ENCODE results near the gene THADA. TPM values are rescaled to one million over a fixed set of nuclear protein-coding genes. Genes with fewer than 3 reads are reported as not detected.
"Not testable (repeated sequence)": the region's sequence is repeated elsewhere in the genome, so short reads cannot be mapped to it uniquely, and the experiment has no call there.

THADA gene
- total RNA-seq, 1 experiment from 2014 or later = 14.1 TPM

GRCh38 chr2:43193652-43194120 is 402.2 kb downstream of the THADA start:
- no peaks in the 10 kb centered on the region for H3K9me3 ChIP-seq (replicated peaks)
- DNase-seq (ENCODE audit: low read depth in 1 of 2, low spot score in 2 of 2) = no peak

GRCh38 chr2:43192744-43193651 is 402.8 kb downstream of the THADA start:
- no peaks in the 10 kb centered on the region for H3K27me3 ChIP-seq (replicated peaks)

More at GRCh38 chr2:43193652-43194120, 402.2 kb downstream of the THADA start:
- peaks cover 4% of the 10 kb centered on the region; the same call in 1 of the 2 replicates for H3K4me1 ChIP-seq (replicated peaks)
- H3K4me3 ChIP-seq = no peak overlapping the region
- H3K27me3 ChIP-seq (replicated peaks) = no peaks in the 10 kb centered on the region
- no peaks in the 10 kb centered on the region for H3K36me3 ChIP-seq
- no peak overlapping the region for H3K27ac ChIP-seq

GRCh38 chr2:43191947-43192516 is 403.8 kb downstream of the THADA start:
- Histone ChIP-seq H3K27ac (no peak overlapping the region), H3K36me3 (no peaks in the 10 kb centered on the region), H3K4me1 (replicated peaks) (peaks cover 4% of the 10 kb centered on the region; the same call in 1 of the 2 replicates), H3K4me3 (no peak overlapping the region), H3K27me3 (replicated peaks) (no peaks in the 10 kb centered on the region), H3K9me3 (replicated peaks) (no peaks in the 10 kb centered on the region)
- DNase-seq (ENCODE audit: low read depth in 1 of 2, low spot score in 2 of 2) = no peak

More at GRCh38 chr2:43192744-43193651, 402.8 kb downstream of the THADA start:
- no peaks in the 10 kb centered on the region for H3K9me3 ChIP-seq (replicated peaks)
- DNase-seq (ENCODE audit: low read depth in 1 of 2, low spot score in 2 of 2) = no peak
- no peaks in the 10 kb centered on the region for H3K36me3 ChIP-seq
- H3K4me3 ChIP-seq = no peak overlapping the region
- no peak overlapping the region for H3K27ac ChIP-seq
- peaks cover 4% of the 10 kb centered on the region; the same call in 1 of the 2 replicates for H3K4me1 ChIP-seq (replicated peaks)

GRCh38 chr2:43190311-43191052 is 405.4 kb downstream of the THADA start:
- H3K27me3 ChIP-seq (replicated peaks) = no peaks in the 10 kb centered on the region
- no peaks in the 10 kb centered on the region for H3K4me1 ChIP-seq (replicated peaks)
- no peaks in the 10 kb centered on the region for H3K36me3 ChIP-seq
- H3K4me3 ChIP-seq = no peak overlapping the region
- H3K9me3 ChIP-seq (replicated peaks) = no peaks in the 10 kb centered on the region
- no peak for DNase-seq (ENCODE audit: low read depth in 1 of 2, low spot score in 2 of 2)
- no peak overlapping the region for H3K27ac ChIP-seq

GRCh38 chr2:43189861-43190260 is 406.0 kb downstream of the THADA start:
- not testable (repeated sequence) for H3K4me3 ChIP-seq; DNase-seq (ENCODE audit: low read depth in 1 of 2, low spot score in 2 of 2); H3K27ac ChIP-seq; H3K9me3 ChIP-seq (replicated peaks); H3K36me3 ChIP-seq; H3K27me3 ChIP-seq (replicated peaks); H3K4me1 ChIP-seq (replicated peaks)

GRCh38 chr2:43188561-43189386 is 407.1 kb downstream of the THADA start:
- Histone ChIP-seq H3K27me3 (replicated peaks) (no peaks in the 10 kb centered on the region), H3K9me3 (replicated peaks) (no peaks in the 10 kb centered on the region), H3K27ac (no peak overlapping the region), H3K4me1 (replicated peaks) (peaks cover 5% of the 10 kb centered on the region), H3K4me3 (no peak overlapping the region), H3K36me3 (no peaks in the 10 kb centered on the region)
- DNase-seq (ENCODE audit: low read depth in 1 of 2, low spot score in 2 of 2) = no peak

- no peak overlapping the region for H3K27ac ChIP-seq
- peaks cover 5% of the 10 kb centered on the region for H3K4me1 ChIP-seq (replicated peaks)
- H3K36me3 ChIP-seq = no peaks in the 10 kb centered on the region
- no peaks in the 10 kb centered on the region for H3K27me3 ChIP-seq (replicated peaks)
- H3K9me3 ChIP-seq (replicated peaks) = no peaks in the 10 kb centered on the region
- no peak overlapping the region for H3K4me3 ChIP-seq
- no peak for DNase-seq (ENCODE audit: low read depth in 1 of 2, low spot score in 2 of 2)
Observed at GRCh38 chr2:43186679-43187374, 409.0 kb downstream of the THADA start.

- H3K36me3 ChIP-seq = no peaks in the 10 kb centered on the region
- DNase-seq (ENCODE audit: low read depth in 1 of 2, low spot score in 2 of 2) = no peak
Observed at GRCh38 chr2:43186321-43186678, 409.5 kb downstream of the THADA start.

GRCh38 chr2:43185146-43185545 is 410.7 kb downstream of the THADA start:
- no peaks in the 10 kb centered on the region for H3K27me3 ChIP-seq (replicated peaks)
- H3K9me3 ChIP-seq (replicated peaks) = no peaks in the 10 kb centered on the region
- H3K36me3 ChIP-seq = no peaks in the 10 kb centered on the region
- no peak for DNase-seq (ENCODE audit: low read depth in 1 of 2, low spot score in 2 of 2)
- H3K4me3 ChIP-seq = no peak overlapping the region
- peaks cover 5% of the 10 kb centered on the region for H3K4me1 ChIP-seq (replicated peaks)
- no peak overlapping the region for H3K27ac ChIP-seq

More at GRCh38 chr2:43186321-43186678, 409.5 kb downstream of the THADA start:
- Histone ChIP-seq H3K27ac (no peak overlapping the region), H3K9me3 (replicated peaks) (no peaks in the 10 kb centered on the region), H3K4me3 (no peak overlapping the region), H3K27me3 (replicated peaks) (no peaks in the 10 kb centered on the region), H3K4me1 (replicated peaks) (peaks cover 5% of the 10 kb centered on the region)

GRCh38 chr2:43184339-43184895 is 411.4 kb downstream of the THADA start:
- Histone ChIP-seq H3K36me3 (no peaks in the 10 kb centered on the region), H3K27ac (no peak overlapping the region), H3K4me1 (replicated peaks) (peaks cover 8% of the 10 kb centered on the region), H3K9me3 (replicated peaks) (no peaks in the 10 kb centered on the region), H3K27me3 (replicated peaks) (no peaks in the 10 kb centered on the region), H3K4me3 (no peak overlapping the region)
- peak in 1 of 2 experiments; percentile 44 for DNase-seq (ENCODE audit: low read depth in 1 of 2, low spot score in 2 of 2)

- H3K27me3 ChIP-seq (replicated peaks) = no peaks in the 10 kb centered on the region
- DNase-seq (ENCODE audit: low read depth in 1 of 2, low spot score in 2 of 2) = no peak
- H3K4me1 ChIP-seq (replicated peaks) = peaks cover 15% of the 10 kb centered on the region
- no peak overlapping the region for H3K4me3 ChIP-seq
- no peaks in the 10 kb centered on the region for H3K36me3 ChIP-seq
- no peak overlapping the region for H3K27ac ChIP-seq
- H3K9me3 ChIP-seq (replicated peaks) = no peaks in the 10 kb centered on the region
Observed at GRCh38 chr2:43183743-43184142, 412.1 kb downstream of the THADA start.

- H3K36me3 ChIP-seq = no peaks in the 10 kb centered on the region
- DNase-seq (ENCODE audit: low read depth in 1 of 2, low spot score in 2 of 2) = no peak
- no peak overlapping the region for H3K4me3 ChIP-seq
- peaks cover 27% of the 10 kb centered on the region for H3K4me1 ChIP-seq (replicated peaks)
- H3K27ac ChIP-seq = no peak overlapping the region
- H3K9me3 ChIP-seq (replicated peaks) = no peaks in the 10 kb centered on the region
- no peaks in the 10 kb centered on the region for H3K27me3 ChIP-seq (replicated peaks)
Observed at GRCh38 chr2:43180897-43181296, 414.9 kb downstream of the THADA start.

All from SJSA1 (cell line).